Measurements from ENCODE around the gene LAD1. TPM values are rescaled to one million over a fixed set of nuclear protein-coding genes. Genes with fewer than 3 reads are reported as not detected.

Gene LAD1
- total and polyA plus RNA-seq, 2 of the 13 experiments (the other 11 are each of a cell fraction or from before 2014, with no cell fraction given): 10.8 to 65.6 TPM

GRCh38 chr1:201396861-201397464 lies 2.2 kb downstream of the LAD1 start (continued):
- peak; percentile 77; the same call in 1 of the 2 replicates for TF ChIP-seq ARID4A (CRISPR knock-in tag; IDR thresholded peaks at IDR 0.05; ENCODE audit: borderline replicate concordance)
- no peak for TF ChIP-seq SP140L (CRISPR knock-in tag; IDR thresholded peaks at IDR 0.05; ENCODE audit: borderline replicate concordance)
- TF ChIP-seq ZSCAN30 (CRISPR knock-in tag; IDR thresholded peaks at IDR 0.05): no peak
- TF ChIP-seq RFXAP (CRISPR knock-in tag; IDR thresholded peaks at IDR 0.05; ENCODE audit: borderline replicate concordance): no peak
- peak; percentile 72; the same call in 1 of the 2 replicates for TF ChIP-seq AHDC1 (CRISPR knock-in tag; IDR thresholded peaks at IDR 0.05; ENCODE audit: borderline replicate concordance)
- no peak for TF ChIP-seq PAX8 (CRISPR knock-in tag; IDR thresholded peaks at IDR 0.05; ENCODE audit: borderline replicate concordance)
- no peak for TF ChIP-seq ZBTB21 (CRISPR knock-in tag; IDR thresholded peaks at IDR 0.05)
- TF ChIP-seq ZNF768 (CRISPR knock-in tag; IDR thresholded peaks at IDR 0.05): peak; percentile 47; the same call in 1 of the 2 replicates
- no peak for TF ChIP-seq HCFC1 (IDR thresholded peaks at IDR 0.05; ENCODE audit: low read depth, low read length)
- no peak for TF ChIP-seq ZNF318 (CRISPR knock-in tag; IDR thresholded peaks at IDR 0.05)
- TF ChIP-seq SRSF1 (optimal IDR thresholded peaks at IDR 0.05; ENCODE audit: low read depth, low read length): no peak

All from HepG2 (cell line).